Stimulated activated CD4-positive, alpha-beta T cell treated with anti-CD3 and anti-CD28 coated beads, Interleukin-15, amount 100 ng/mL, for 24 hours (primary cell): Measurements from ENCODE around the gene DDX52.

ENCODE experiments used
- DNase-seq: peaks from one replicate; pipeline ENCODE4 v3.0.0-alpha.2; 2020

The DDX52 gene

DNA sequence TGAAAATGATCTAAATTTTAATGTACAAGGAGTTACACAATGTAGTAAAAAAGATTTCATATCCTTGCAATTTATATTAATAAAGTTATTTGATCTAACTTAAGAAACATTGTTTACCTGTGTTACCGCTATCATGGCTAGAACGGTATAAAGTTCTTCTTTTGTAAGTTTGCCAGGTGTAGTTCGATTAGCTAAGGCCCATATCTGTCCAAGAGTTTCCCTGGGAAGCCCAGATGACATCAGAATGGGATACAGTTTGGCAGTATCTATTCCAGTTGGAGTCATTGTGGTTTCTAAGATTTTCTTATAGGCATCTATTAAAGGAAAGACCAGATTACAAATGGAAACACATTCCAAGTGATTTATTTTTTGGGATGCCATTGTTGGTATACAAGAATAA, 71.6 kb downstream of the DDX52 start:
- DNase-seq = no peak

DNA sequence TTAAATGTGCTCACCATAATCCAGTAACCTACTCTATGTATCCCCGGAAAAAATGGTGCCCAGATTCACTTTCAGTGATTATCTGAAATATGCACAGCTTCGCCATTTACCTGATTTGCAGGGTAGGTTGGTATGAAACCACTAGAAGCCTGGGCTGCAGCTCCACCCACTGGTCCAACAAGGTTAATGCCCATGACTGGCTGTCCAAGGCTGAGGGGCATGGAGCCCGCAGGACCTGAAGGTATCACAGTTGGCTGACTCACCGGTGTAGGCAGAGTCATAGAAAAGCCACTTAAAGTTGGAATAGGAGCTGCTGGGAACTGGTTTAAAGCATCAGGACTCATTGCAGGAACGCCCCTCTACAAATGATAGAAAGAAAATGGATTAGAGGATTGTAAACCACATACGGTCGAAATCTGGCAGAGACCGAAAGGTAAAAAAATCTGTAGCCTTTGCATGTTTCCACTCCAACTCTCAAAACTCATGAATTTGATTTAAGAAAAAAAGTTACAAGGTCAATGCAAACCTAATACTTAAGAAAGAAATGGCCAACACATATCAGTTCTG, 72.6 kb downstream of the DDX52 start:
- DNase-seq = peak; percentile 36

DNA sequence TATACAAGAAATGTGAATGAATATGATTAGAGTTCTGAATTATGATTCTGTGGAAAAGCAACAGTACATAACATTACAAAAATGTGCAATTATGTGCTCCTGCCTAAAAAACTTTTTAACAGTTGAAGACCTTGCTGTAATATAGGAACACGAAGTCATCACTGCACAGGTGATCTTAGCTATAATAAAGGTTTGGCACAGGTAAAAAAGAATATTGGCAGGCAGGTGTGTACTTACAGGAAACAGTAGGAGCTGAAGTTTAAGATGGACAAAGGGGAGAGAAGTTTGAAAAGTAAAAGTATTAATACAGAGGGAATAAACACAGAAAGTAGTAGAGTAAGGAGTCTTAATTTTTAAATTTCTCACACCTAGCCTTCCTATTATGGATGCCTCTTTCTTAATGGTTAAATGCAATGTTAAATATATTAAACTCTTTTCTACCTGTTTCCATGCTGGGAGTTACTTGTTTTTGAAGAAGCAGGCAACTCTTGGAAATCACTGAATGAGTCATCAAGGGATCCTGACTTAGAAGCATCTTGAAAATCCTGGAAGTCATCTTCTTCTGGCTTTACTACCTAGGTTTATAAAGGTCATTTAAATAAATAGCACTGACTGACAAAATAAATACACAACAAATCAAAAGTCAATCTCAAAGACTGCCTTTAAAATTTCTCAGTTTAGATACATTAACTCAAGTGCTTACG, 74.7 kb downstream of the DDX52 start:
- no peak for DNase-seq

DNA sequence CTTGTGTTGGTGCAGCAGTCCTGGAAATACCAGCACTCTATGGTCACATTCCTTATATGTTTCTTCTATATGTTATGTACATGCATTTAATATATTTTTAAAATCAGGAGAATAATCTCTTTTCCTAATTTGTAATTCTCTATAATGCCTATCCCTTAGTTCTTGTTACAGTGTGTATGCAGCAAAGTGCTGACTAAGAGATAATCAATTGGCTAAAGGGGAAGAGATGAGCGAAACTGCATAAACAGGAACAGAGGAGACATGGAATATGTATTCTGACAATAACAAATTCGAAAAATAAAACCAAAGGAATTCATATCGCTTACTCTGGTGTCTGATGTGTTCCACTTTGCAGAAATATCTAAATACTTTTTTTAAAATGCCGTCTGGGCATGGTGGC, 75.7 kb downstream of the DDX52 start:
- DNase-seq = no peak

DNA sequence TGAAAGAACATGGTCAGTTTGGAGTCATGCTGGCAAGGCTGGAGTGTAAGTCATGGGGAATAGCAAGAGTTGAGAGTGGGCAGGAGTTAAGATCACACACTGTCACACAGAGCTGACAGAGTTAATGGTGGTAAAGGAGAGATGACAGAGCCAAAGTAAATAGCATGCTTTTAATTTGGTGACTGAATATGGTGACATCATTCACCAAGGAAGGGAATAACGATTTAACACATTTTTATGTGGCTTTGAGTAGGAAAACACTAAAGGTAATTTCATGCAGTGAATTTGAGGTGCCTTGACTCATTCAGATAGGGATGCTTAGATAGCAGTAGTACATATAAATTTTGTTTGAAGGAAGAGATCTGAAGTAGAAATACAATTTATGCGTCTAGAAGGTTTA, 76.1 kb downstream of the DDX52 start:
- no peak for DNase-seq

DNA sequence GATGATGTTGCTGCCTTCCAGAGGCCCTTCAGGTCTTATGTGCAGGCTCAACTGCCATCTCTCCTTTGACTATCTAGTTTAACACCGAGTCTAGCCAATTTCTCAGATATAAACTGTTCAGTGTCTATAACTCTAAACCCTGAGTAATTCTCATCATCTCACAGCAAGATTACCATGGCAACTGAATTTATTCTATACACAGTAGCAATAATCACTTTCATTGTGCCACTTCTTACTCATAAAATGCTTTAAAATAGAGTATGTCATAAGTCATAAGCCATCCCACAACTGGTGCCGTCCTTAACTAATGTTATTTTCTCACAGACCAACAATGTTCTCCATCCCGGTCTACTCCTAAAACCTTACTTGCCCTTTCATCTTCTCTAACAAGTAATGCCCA, 79.0 kb downstream of the DDX52 start:
- no peak for DNase-seq

DNA sequence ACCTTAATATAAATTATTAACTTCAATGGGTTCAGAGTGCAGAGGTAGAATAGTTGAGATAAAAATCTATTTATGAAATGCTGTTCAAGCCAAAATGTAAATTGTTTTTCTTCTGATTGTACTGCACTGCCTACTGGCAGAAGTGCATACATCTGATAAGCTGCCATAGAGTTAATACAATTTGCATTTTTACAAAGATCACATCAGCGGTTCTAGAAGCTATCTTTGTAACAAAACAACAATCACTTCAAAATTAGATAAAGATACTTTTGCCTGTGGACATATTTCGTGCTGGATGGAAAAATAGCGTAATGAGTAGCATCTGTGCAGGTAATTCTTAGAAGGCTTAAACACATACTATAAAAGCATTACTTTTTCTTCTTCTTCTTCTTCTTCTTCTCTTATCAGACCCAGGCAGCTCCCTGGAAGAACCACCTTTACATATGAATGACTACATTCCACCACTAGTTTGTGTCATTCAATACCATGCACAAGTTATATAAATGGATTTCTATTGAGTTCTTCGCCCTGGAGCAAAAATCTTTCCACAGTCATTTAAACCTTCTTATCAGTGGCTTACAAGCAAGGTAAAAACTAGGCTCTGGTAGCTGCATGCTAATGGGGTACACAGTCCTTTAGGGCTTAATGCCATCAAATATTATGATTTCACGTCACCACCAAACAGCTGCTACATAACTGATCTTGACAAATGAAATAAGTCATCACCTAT, 81.1 kb downstream of the DDX52 start:
- DNase-seq = no peak
